ENCODE results near the gene CFAP410.

The CFAP410 gene

DNA sequence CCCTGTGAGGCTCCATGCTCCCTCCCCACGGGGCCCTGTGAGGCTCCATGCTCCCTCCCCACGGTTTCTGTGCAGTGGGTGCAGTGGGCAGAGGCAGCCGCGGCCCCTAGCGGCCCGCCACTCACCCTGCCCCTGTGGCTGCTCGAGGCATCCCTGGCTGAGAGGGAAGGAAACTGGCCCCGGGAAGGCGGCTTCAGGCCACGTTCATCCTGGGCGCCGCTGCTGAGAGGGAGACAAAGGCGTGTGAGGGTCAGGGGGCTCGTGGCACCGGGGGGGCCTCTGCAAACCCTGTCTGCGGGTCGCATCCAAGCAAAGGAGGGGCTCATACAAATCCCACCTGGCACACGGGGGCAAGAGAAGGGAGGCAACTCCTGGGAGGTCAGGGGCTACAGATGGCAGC, 8.5 kb downstream of the CFAP410 start:
- DNase-seq (ENCODE audit: low read depth) = no peak

GRCh38 chr21:44329971-44330681, 9.1 kb downstream of the CFAP410 start:
- no peak for DNase-seq (ENCODE audit: low read depth)

- DNase-seq (ENCODE audit: low read depth) = no peak
These were observed 9.9 kb downstream of the CFAP410 start for GRCh38 chr21:44329086-44329889.

GRCh38 chr21:44328242-44328895, 10.8 kb downstream of the CFAP410 start:
- no peak for DNase-seq (ENCODE audit: low read depth)

- no peak for DNase-seq (ENCODE audit: low read depth)
These were observed 11.6 kb downstream of the CFAP410 start for GRCh38 chr21:44327603-44327974.

- no peak for DNase-seq (ENCODE audit: low read depth)
These were observed 12.2 kb downstream of the CFAP410 start for GRCh38 chr21:44326716-44327602.

- DNase-seq (ENCODE audit: low read depth) = no peak
These were observed 12.9 kb downstream of the CFAP410 start for GRCh38 chr21:44326272-44326647.

GRCh38 chr21:44325386-44326271, 13.6 kb downstream of the CFAP410 start:
- no peak for DNase-seq (ENCODE audit: low read depth)

DNA sequence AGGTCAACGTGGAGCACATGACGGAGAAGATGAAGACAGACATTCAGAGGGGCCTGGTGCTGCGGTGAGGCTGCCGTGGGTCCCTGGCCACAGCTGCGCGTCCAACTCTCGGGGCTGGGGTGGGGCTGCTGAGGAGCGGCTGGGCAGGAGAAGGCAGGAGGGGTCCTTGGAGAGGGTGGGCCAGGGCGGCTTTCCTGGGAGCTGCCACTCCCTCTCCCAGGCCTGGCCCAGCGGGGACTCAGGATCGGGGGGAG, 14.4 kb downstream of the CFAP410 start:
- no peak for DNase-seq (ENCODE audit: low read depth)

- DNase-seq (ENCODE audit: low read depth) = no peak
These were observed 14.9 kb downstream of the CFAP410 start for GRCh38 chr21:44324106-44324853.

DNA sequence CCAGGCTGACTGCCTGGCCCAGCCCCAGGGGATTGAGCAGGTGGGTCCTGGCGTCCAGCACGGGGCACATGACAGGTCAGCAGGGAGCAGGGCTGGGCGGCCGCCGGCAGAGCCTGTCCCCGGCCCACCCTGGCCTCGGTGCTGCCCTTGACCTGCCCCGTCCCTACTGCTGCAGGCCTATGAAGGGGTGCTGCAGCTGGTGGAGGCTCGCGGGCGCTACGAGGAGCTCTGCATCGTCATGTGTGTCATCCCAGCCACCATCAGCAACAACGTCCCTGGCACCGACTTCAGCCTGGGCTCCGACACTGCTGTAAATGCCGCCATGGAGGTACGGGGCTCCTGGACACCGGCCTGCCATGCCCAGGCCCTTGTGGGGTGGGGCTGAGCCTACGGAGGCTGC, 15.6 kb downstream of the CFAP410 start:
- no peak for DNase-seq (ENCODE audit: low read depth)

DNA sequence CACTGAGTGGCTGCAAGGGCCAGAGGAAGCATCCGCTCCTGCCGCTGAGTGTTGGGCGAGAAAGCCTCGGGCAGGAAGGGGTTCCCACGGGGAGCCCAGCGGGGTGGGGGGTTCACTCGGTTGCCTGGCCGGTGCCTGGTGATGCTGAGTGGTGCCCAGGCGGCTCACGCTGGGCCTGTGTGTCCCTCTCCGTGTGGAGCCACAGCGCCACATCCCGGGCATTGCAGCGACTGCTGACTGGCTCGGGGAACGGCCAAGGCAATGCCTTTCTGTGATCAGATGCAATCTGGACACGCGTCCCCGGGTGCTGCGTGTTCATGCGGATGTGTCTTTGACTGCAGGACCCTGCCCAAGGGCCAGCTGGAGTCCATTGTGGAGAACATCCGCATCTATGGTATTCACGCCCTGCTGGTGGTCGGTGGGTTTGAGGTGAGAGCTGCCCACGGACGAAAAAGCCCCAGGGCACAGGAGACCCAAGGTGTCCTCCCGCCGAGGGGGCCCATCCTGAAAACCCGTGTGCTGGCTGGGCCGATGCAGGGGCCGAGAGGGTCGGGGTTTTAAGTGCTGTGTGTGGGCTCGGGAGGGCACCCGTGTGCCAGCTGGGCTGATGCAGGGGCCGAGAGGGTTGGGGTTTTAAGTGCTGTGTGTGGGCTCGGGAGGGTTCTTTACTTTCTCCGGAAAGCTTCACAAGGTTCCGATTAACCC, 16.4 kb downstream of the CFAP410 start:
- DNase-seq (ENCODE audit: low read depth) = no peak

DNA sequence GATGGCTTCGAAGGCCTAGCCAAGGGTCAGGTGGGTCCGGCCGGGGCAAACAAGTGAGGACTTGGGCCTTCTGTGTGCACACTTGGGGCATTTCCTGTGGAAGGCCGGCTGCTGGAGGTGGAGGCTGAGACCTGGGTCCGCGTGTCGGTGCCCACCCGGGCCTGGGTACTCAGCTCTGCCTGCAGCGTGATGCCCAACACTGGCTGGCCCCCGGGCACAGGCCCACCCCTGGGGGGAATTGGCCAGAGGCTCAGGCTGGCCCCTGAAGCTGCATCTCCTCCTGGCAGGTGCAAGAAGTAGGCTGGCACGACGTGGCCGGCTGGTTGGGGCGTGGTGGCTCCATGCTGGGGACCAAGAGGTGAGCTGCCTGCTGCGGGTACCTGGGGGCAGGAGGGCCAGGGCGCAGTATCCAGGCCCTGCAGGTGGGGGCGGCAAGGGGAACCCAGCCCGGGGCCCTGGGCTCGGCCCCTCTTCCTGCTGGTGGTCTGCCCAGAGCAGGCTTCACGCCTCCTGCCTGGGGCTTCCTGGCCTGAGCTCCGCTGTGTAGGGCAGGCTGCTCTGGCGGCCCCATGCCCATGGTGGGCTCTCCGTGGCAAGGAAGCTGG, 17.2 kb downstream of the CFAP410 start:
- DNase-seq (ENCODE audit: low read depth) = no peak

DNA sequence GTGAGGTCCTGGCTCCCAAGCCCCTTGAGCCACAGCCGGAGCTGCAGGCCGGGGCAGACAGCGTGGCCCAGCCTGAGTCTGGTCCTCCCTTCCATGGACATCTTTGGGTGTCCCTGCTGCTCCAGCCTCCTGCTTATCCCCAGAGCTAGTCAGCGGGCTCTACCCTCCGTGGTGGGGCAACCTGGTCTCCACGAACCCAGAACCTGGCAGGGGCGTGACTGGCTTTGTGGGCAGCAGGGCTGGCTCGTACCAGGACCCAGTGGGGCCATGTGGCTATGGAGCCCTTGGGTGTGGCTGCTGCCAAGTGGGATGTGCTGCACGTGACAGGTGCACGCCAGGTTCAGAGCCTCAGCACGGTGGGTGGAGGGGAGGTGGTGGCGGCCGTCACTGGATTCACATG, 18.3 kb downstream of the CFAP410 start:
- DNase-seq (ENCODE audit: low read depth) = no peak

DNA sequence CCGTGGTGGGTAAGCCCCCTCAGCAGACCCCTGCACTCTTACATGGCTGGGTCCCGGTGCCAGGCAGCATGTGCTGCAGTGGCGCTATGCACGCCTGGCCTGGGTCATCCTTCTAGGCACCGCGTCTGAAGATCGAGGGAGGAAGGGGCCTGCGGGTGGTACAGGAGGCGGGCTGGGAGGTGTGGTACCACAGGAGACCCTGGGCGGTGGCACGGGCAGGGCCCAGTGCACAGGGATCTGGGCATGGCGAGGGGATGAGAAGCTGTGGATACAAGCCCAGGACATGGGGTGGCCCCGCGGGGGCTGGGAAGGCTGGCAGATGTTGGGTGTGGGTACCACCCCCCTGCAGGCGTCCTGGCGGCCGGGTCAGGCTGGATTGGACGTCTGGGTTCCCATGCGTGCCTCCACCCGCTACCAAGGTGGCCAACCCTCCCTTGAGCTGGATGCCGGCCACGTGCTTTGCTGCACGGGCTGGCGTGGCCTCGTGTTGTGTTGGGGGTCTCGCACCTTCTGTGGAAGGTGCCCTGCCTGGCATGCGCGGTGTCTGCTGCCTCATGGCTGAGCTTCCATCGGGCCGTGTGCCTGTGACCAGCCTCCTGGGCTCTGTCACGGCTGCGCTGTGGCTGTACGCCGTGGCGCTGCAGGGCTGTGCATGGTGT, 19.7 kb downstream of the CFAP410 start:
- DNase-seq (ENCODE audit: low read depth) = no peak

DNA sequence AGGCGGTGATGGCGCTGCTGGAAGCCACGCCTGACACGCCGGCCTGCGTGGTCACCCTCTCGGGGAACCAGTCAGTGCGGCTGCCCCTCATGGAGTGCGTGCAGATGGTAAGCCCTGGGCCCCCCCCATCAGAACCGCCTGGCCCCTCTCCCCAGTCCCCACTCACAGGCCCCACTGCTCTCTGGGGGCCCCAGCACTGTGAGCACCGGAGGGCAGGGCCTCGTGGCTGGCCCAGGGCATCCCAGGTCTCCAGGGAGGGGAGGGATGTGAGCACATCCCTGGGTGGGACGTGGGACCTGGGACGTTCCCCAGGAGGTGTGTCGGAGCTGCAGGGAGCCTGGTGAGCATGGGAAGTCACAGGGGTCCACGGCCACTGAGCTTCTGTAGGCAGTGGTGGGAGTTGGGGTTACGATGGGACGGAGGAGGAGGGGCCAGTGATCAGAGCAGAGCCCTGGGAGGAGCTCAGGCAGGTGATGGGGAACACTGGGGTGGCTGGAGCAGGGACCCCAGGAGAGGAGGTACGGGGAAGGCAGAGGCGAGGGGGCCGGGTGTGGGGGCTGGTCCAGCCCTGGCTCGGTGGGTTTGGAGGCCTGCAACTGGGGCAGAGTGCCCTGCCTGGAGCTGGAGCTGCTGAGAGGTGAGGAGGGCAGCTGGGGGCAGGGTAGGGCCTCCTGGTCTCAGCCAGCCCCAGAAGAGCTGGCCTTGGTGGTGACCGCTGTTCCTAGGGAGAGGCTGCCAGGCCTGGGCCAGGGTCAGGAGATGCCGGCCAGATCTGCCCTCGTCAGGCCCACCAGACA, 20.5 kb downstream of the CFAP410 start:
- DNase-seq (ENCODE audit: low read depth) = no peak

GRCh38 chr21:44317871-44318270, 21.3 kb downstream of the CFAP410 start:
- no peak for DNase-seq (ENCODE audit: low read depth)

GRCh38 chr21:44317241-44317782, 21.9 kb downstream of the CFAP410 start:
- DNase-seq (ENCODE audit: low read depth) = no peak

Data from ELR (cell line).